Mesothelial cell of epicardium (in vitro differentiated cells): ENCODE results near the gene LRRC15. TPM values are rescaled to one million over a fixed set of nuclear protein-coding genes. Genes with fewer than 3 reads are reported as not detected.

Experiments
- DNase-seq, 2 experiments: peaks; one replicate each; pipeline ENCODE4 v3.0.0; 2021; ENCODE audit warnings: low spot score in 2 of 2; ENCODE audit not compliant: unreplicated experiment in 2 of 2
- H3K27ac Mint-ChIP-seq: 2 replicates; pipeline ENCODE4 v1.8.0; 2021; ENCODE audit warnings: mixed read lengths
- H3K27me3 Mint-ChIP-seq: 2 replicates; pipeline ENCODE4 v1.8.0; 2021; ENCODE audit warnings: low read depth, mixed read lengths
- H3K36me3 Mint-ChIP-seq: 2 replicates; pipeline ENCODE4 v1.8.0; 2021; ENCODE audit warnings: mixed read lengths
- H3K4me1 Mint-ChIP-seq: 2 replicates; pipeline ENCODE4 v1.8.0; 2021; ENCODE audit warnings: mixed read lengths
- H3K4me3 Mint-ChIP-seq: 2 replicates; pipeline ENCODE4 v1.8.0; 2021; ENCODE audit warnings: mild to moderate bottlenecking, moderate library complexity, mixed read lengths
- H3K9me3 Mint-ChIP-seq: 2 replicates; pipeline ENCODE4 v1.8.0; 2021; ENCODE audit warnings: mixed read lengths
- total RNA-seq: library from RNA; stranded (reverse); gene quantifications from 3 replicates; pipeline ENCODE4 v1.2.1, GENCODE V29; 2021
- TF ChIP-seq, protein P1 (sequence below): fragments of 200-600 bp; sonication (generic); IDR thresholded peaks from one replicate; pipeline ENCODE4 v1.5.0; 2021; ENCODE audit warnings: antibody characterized with exemption; ENCODE audit not compliant: unreplicated experiment

The LRRC15 gene
- total RNA-seq, 1 donor from 2014 or later: not detected

DNA sequence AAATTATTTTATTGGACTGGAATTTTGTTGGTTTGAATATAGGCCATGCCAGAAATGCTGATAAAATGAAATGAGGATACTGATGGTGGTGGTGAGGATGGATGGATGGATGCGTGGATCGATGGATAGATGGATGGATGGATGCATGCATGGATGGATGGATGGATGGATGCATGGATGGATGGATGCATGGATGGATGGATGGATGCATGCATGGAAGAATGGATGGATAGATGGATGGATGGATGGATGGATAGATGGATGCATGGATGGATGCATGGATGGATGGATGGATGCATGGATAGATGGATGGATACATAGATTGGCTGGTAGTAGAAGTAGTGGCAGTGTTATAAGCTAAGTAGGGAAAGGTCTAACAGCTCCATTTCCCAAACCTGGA, 58.5 kb downstream of the LRRC15 start:
- Mint-ChIP-seq H3K27ac (peak overlapping the region; percentile 5), H3K4me1 (peaks cover 82% of the 10 kb centered on the region), H3K36me3 (no peaks in the 10 kb centered on the region), H3K4me3 (peak overlapping the region; percentile 33), H3K27me3 (no peaks in the 10 kb centered on the region), H3K9me3 (no peaks in the 10 kb centered on the region)
- TF ChIP-seq, protein P1, sequence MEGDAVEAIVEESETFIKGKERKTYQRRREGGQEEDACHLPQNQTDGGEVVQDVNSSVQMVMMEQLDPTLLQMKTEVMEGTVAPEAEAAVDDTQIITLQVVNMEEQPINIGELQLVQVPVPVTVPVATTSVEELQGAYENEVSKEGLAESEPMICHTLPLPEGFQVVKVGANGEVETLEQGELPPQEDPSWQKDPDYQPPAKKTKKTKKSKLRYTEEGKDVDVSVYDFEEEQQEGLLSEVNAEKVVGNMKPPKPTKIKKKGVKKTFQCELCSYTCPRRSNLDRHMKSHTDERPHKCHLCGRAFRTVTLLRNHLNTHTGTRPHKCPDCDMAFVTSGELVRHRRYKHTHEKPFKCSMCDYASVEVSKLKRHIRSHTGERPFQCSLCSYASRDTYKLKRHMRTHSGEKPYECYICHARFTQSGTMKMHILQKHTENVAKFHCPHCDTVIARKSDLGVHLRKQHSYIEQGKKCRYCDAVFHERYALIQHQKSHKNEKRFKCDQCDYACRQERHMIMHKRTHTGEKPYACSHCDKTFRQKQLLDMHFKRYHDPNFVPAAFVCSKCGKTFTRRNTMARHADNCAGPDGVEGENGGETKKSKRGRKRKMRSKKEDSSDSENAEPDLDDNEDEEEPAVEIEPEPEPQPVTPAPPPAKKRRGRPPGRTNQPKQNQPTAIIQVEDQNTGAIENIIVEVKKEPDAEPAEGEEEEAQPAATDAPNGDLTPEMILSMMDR: no peak
- DNase-seq: no peak

- TF ChIP-seq, protein P1: no peak
- Mint-ChIP-seq H3K9me3 (no peaks in the 10 kb centered on the region), H3K4me3 (peak overlapping the region; percentile 33), H3K27ac (peak overlapping the region; percentile 80), H3K4me1 (peaks cover 80% of the 10 kb centered on the region), H3K36me3 (no peaks in the 10 kb centered on the region), H3K27me3 (no peaks in the 10 kb centered on the region)
- no peak for DNase-seq
These were observed 59.3 kb downstream of the LRRC15 start for GRCh38 chr3:194310060-194310835.

- DNase-seq: no peak
- Mint-ChIP-seq H3K4me1 (peaks cover 70% of the 10 kb centered on the region), H3K4me3 (peak overlapping the region; percentile 5), H3K27me3 (no peaks in the 10 kb centered on the region), H3K27ac (peak overlapping the region; percentile 80), H3K36me3 (peaks cover 3% of the 10 kb centered on the region), H3K9me3 (no peaks in the 10 kb centered on the region)
- TF ChIP-seq, protein P1: no peak
These were observed 60.7 kb downstream of the LRRC15 start for GRCh38 chr3:194308601-194309449.

GRCh38 chr3:194307849-194308248, 61.7 kb downstream of the LRRC15 start:
- no peak for DNase-seq
- H3K36me3 Mint-ChIP-seq: peaks cover 3% of the 10 kb centered on the region
- no peak overlapping the region for H3K4me3 Mint-ChIP-seq
- TF ChIP-seq, protein P1: no peak
- H3K27me3 Mint-ChIP-seq: no peaks in the 10 kb centered on the region
- no peaks in the 10 kb centered on the region for H3K9me3 Mint-ChIP-seq
- peaks cover 61% of the 10 kb centered on the region for H3K4me1 Mint-ChIP-seq
- H3K27ac Mint-ChIP-seq: no peak overlapping the region

GRCh38 chr3:194306771-194307640, 62.5 kb downstream of the LRRC15 start:
- no peak overlapping the region for H3K27ac Mint-ChIP-seq
- TF ChIP-seq, protein P1: no peak
- H3K9me3 Mint-ChIP-seq: no peaks in the 10 kb centered on the region
- peaks cover 3% of the 10 kb centered on the region for H3K36me3 Mint-ChIP-seq
- no peak overlapping the region for H3K4me3 Mint-ChIP-seq
- H3K27me3 Mint-ChIP-seq: no peaks in the 10 kb centered on the region
- peak in 1 of 2 experiments; percentile 6 for DNase-seq
- peaks cover 52% of the 10 kb centered on the region for H3K4me1 Mint-ChIP-seq
